NCI-H69 (cell line): Measurements from ENCODE around the gene PIGS.

Experiments
- DNase-seq: peaks from one replicate; lab custom pipeline; 2025; lab: John Stamatoyannopoulos, UW

The PIGS gene

GRCh38 chr17:28506763-28507487 is 64.4 kb downstream of the PIGS start:
- no peak for DNase-seq

GRCh38 chr17:28505986-28506665 is 65.2 kb downstream of the PIGS start, which contains the start of gene FOXN1:
TSS of gene FOXN1 (plus strand) at chr17:28506348. CDS start at chr17:28523970, 17,622 bp downstream.
- DNase-seq = peak; percentile 82

- no peak for DNase-seq
These were observed 67.9 kb downstream of the PIGS start for GRCh38 chr17:28503420-28503819.
